Hematopoietic multipotent progenitor cell treated with erythropoietin and hydrocortisone succinate and interleukin-3 and kit ligand, for 4 days (in vitro differentiated cells): ENCODE results near the gene NRCAM.
"Not testable (repeated sequence)": the region's sequence is repeated elsewhere in the genome, so short reads cannot be mapped to it uniquely, and the experiment has no call there.

Experiments
- DNase-seq: peaks from one replicate; pipeline ENCODE4 v3.0.0-alpha.2; 2015

Gene NRCAM

GRCh38 chr7:108301387-108301786 is 154.8 kb downstream of the NRCAM start:
- no peak for DNase-seq

- DNase-seq, result no peak
Measured at GRCh38 chr7:108299251-108299973, 156.8 kb downstream of the NRCAM start.

- no peak for DNase-seq
Measured at GRCh38 chr7:108296911-108297310, 159.3 kb downstream of the NRCAM start.

- peak; percentile 76 for DNase-seq
Measured at GRCh38 chr7:108294595-108294994, 161.6 kb downstream of the NRCAM start.

GRCh38 chr7:108293149-108293612 is 163.1 kb downstream of the NRCAM start:
- DNase-seq, result no peak

GRCh38 chr7:108292541-108292940 is 163.7 kb downstream of the NRCAM start:
- DNase-seq, result no peak

GRCh38 chr7:108291791-108292440 is 164.3 kb downstream of the NRCAM start:
- no peak for DNase-seq

GRCh38 chr7:108291152-108291508 is 165.1 kb downstream of the NRCAM start:
- no peak for DNase-seq

GRCh38 chr7:108290459-108291151 is 165.6 kb downstream of the NRCAM start:
- DNase-seq, result no peak

GRCh38 chr7:108289852-108290251 is 166.4 kb downstream of the NRCAM start:
- no peak for DNase-seq

GRCh38 chr7:108287857-108288256 is 168.4 kb downstream of the NRCAM start:
- DNase-seq, result no peak

- DNase-seq, result no peak
Measured at GRCh38 chr7:108286290-108286904, 169.8 kb downstream of the NRCAM start.

- DNase-seq, result no peak
Measured at GRCh38 chr7:108285778-108286177, 170.5 kb downstream of the NRCAM start.

GRCh38 chr7:108285003-108285368 is 171.2 kb downstream of the NRCAM start:
- DNase-seq, result no peak

- no peak for DNase-seq
Measured at GRCh38 chr7:108284349-108285002, 171.8 kb downstream of the NRCAM start.

- no peak for DNase-seq
Measured at GRCh38 chr7:108283252-108283651, 173.0 kb downstream of the NRCAM start.

GRCh38 chr7:108282427-108282996 is 173.7 kb downstream of the NRCAM start:
- DNase-seq, result no peak

GRCh38 chr7:108280136-108280535 is 176.1 kb downstream of the NRCAM start:
- DNase-seq, result no peak

GRCh38 chr7:108278776-108279175 is 177.5 kb downstream of the NRCAM start:
- DNase-seq, result no peak

GRCh38 chr7:108278281-108278680 is 178.0 kb downstream of the NRCAM start:
- no peak for DNase-seq

GRCh38 chr7:108274447-108274846 is 181.8 kb downstream of the NRCAM start:
- peak; percentile 66 for DNase-seq

- DNase-seq, result not testable (repeated sequence)
Measured at GRCh38 chr7:108272891-108273290, 183.3 kb downstream of the NRCAM start.
